GM13977 (cell line): ENCODE measurements around the gene CAPN10.

Source experiments
- DNase-seq: peaks from one replicate; pipeline ENCODE4 v3.0.0; 2012; ENCODE audit warnings: low spot score
- CTCF ChIP-seq: IDR thresholded peaks from 2 replicates; pipeline ENCODE4 v1.5.1; 2012; ENCODE audit warnings: mild to moderate bottlenecking, control low read depth; ENCODE audit not compliant: insufficient read depth; ENCODE audit errors: extremely low read depth, missing control alignments
- in situ Hi-C: fragments of 300-500 bp; cut with MboI; formaldehyde crosslinking; loops from one replicate; pipeline ENCODE4 v1.12.0; 2022; ENCODE audit warnings: low sequenced_read_pairs, low pct_unique_long_range_greater_than_20kb, mixed read lengths, inconsistent platforms; ENCODE audit not compliant: unreplicated experiment

The CAPN10 gene

GRCh38 chr2:240624950-240625621 is 38.6 kb downstream of the CAPN10 start, which contains the start of gene GPR35:
Gene GPR35 (plus strand): TSS chr2:240625480. CDS start chr2:240629953, 4,473 bp downstream.
- in situ Hi-C loops = no loop called here
- TF ChIP-seq CTCF = no peak
- peak; percentile 70 for DNase-seq

- DNase-seq = no peak
- in situ Hi-C loops = no loop called here
- no peak for TF ChIP-seq CTCF
These were observed 40.2 kb downstream of the CAPN10 start for GRCh38 chr2:240626531-240627300.

DNA sequence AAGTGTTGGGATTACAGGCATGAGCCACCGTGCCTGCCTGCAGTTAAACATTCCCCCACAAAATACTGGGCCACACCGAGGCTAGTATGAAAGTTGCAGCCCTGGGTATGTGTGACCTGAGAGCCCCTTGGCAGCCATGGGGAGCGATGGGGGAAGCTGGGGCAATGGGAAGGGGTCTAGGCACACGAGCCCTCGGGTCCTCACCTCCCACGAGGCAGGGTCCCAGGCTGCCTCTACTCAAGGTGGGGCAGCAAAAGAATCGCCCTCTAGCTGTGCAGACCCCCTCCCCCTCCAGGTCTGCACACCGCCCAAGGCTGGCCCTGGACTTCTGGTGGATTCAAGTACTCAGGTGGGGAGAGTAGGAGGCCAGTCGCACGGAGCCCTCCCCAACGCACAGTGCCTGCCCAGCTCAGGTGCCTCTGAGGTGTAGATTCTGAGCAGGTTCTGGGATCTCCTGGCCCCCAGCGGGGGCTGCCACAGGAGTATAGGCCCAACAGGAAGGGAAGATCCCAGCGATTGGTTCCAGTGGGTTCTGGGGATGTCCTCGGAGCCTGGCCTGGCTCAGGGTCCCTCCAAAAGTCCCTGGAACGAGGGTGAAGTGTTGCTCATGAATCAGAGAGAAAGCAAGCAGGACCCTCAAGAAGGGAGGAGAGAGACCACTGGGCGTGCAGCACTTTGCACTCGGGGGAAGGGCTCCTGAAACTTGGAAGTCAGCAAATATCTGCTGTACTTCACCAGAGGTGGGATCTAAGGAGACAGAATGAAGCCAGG is 41.4 kb downstream of the CAPN10 start:
- DNase-seq = no peak
- in situ Hi-C loops = no loop called here
- no peak for TF ChIP-seq CTCF

DNA sequence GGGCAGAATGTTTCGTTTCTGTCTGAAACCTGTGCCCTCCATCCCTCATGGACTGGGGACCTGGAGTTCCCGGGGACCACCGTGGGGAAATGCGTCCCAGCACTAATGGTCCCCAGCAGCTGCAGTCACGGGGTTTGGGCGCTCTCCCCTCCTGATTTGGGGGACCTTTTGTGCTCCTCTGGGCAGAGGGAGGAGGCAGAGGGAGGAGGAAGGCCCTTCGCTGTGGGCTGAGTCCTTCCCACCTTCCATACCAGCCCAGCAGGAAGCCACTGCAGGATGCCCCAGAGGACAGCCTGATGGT is 41.9 kb downstream of the CAPN10 start:
- in situ Hi-C loops = no loop called here
- no peak for TF ChIP-seq CTCF
- DNase-seq = no peak

GRCh38 chr2:240628808-240629618 is 42.5 kb downstream of the CAPN10 start:
- TF ChIP-seq CTCF = no peak
- in situ Hi-C loops = no loop called here
- DNase-seq = no peak

DNA sequence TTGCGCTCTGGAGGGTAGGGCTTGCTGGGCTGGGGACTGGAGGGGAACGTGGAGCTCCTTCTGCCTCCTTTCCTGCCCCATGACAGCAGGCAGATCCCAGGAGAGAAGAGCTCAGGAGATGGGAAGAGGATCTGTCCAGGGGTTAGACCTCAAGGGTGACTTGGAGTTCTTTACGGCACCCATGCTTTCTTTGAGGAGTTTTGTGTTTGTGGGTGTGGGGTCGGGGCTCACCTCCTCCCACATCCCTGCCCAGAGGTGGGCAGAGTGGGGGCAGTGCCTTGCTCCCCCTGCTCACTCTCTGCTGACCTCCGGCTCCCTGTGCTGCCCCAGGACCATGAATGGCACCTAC is 43.1 kb downstream of the CAPN10 start:
- no peak for TF ChIP-seq CTCF
- DNase-seq = no peak
- in situ Hi-C loops = no loop called here
